B cell (primary cell): Measurements from ENCODE around the gene MYL4. TPM values are rescaled to one million over a fixed set of nuclear protein-coding genes. Genes with fewer than 3 reads are reported as not detected.

ENCODE experiments used
- ATAC-seq: fragments of 200-7000 bp; cut with Tn5 transposase; one replicate; pipeline ENCODE4 v1.10.0; 2021; ENCODE audit warnings: low read depth, mild to moderate bottlenecking, moderate number of reproducible peaks, moderate library complexity
- CTCF ChIA-PET: fragments of 350-600 bp; sonication (Branson Sonifier 250); formaldehyde crosslinking; loops from one replicate; lab custom pipeline; 2021; ENCODE audit warnings: antibody characterized with exemption, inconsistent platforms; lab: Charles Lee
- POLR2A ChIA-PET: fragments of 350-600 bp; sonication (Branson Sonifier 250); formaldehyde crosslinking; loops from one replicate; lab custom pipeline; 2021; ENCODE audit warnings: antibody characterized with exemption; lab: Charles Lee
- DNase-seq: peaks from one replicate; pipeline ENCODE4 v3.0.0; 2013
- H2AFZ ChIP-seq: 2 replicates; pipeline ENCODE4 v1.6.1; 2012; ENCODE audit warnings: mild to moderate bottlenecking, low read depth, low read length; ENCODE audit not compliant: insufficient read depth, poor library complexity, severe bottlenecking
- H3K27ac ChIP-seq, 2 donors: 1 replicate in 1 of 2; 2 replicates in 1 of 2; pipeline ENCODE4 v1.5.1; 2012 to 2013; ENCODE audit warnings: low read length in 2 of 2, mild to moderate bottlenecking in 2 of 2, moderate library complexity in 1 of 2
- H3K27me3 ChIP-seq, 4 experiments: fragments of 200-600 bp in 1 of 4; sonication (generic) in 1 of 4; replicated peaks in 1 of 4; 1 replicate in 2 of 4; 2 replicates in 2 of 4; pipeline versions ENCODE4 v1.6.1 to v1.7.0; 2013 to 2016; ENCODE audit warnings: low read length in 3 of 4, mild to moderate bottlenecking in 2 of 4, mixed read lengths in 1 of 4, moderate library complexity in 1 of 4; ENCODE audit not compliant: insufficient read depth in 4 of 4, control insufficient read depth in 3 of 4; ENCODE audit errors: control extremely low read depth in 1 of 4
- H3K36me3 ChIP-seq, 2 experiments: replicated peaks in 1 of 2; 1 replicate in 1 of 2; 2 replicates in 1 of 2; pipeline versions ENCODE4 v1.6.1 to v1.7.1; 2013; ENCODE audit warnings: low read length in 1 of 2; ENCODE audit not compliant: insufficient read depth in 2 of 2, control insufficient read depth in 1 of 2; ENCODE audit errors: control extremely low read depth in 1 of 2, extremely low read depth in 1 of 2
- H3K4me1 ChIP-seq, 2 donors: fragments of 200-600 bp in 1 of 2; sonication (generic) in 1 of 2; 1 replicate in 1 of 2; 2 replicates in 1 of 2; pipeline versions ENCODE4 v1.5.1 to v1.6.1; 2013 to 2017; ENCODE audit warnings: low read length in 2 of 2; ENCODE audit not compliant: control insufficient read depth in 2 of 2, insufficient read depth in 2 of 2
- H3K4me2 ChIP-seq: replicated peaks from 2 replicates; pipeline ENCODE3; 2012; ENCODE audit warnings: mild to moderate bottlenecking, low read depth, low read length; ENCODE audit not compliant: poor library complexity, severe bottlenecking
- H3K4me3 ChIP-seq, 5 experiments: fragments of 200-600 bp in 1 of 5; sonication (generic) in 1 of 5; 1 replicate in 3 of 5; 2 replicates in 2 of 5; pipeline versions ENCODE4 v1.5.1 to v1.7.0; 2011 to 2016; ENCODE audit warnings: low read length in 4 of 5, mild to moderate bottlenecking in 4 of 5, low read depth in 2 of 5, control low read depth in 1 of 5, moderate library complexity in 1 of 5; ENCODE audit not compliant: insufficient read depth in 1 of 5; ENCODE audit errors: control extremely low read depth in 1 of 5, extremely low read depth in 1 of 5
- H3K79me2 ChIP-seq: fragments of 200-600 bp; sonication (generic); one replicate; pipeline ENCODE4 v1.6.0; 2016; ENCODE audit warnings: low read length; ENCODE audit not compliant: control insufficient read depth, insufficient read depth
- H3K9ac ChIP-seq: fragments of 200-600 bp; sonication (generic); 2 replicates; pipeline ENCODE4 v1.6.1; 2017; ENCODE audit warnings: mild to moderate bottlenecking, low read length, moderate library complexity
- H3K9me3 ChIP-seq, 3 donors: one replicate each; pipeline versions ENCODE4 v1.6.1 to v1.7.1; 2013; ENCODE audit warnings: low read length in 2 of 3; ENCODE audit not compliant: control insufficient read depth in 2 of 3, insufficient read depth in 1 of 3; ENCODE audit errors: control extremely low read depth in 1 of 3
- H4K20me1 ChIP-seq: 2 replicates; pipeline ENCODE4 v1.6.0; 2012; ENCODE audit warnings: mild to moderate bottlenecking, low read length; ENCODE audit not compliant: insufficient read depth, control insufficient read depth, poor library complexity, severe bottlenecking
- H3K27ac Mint-ChIP-seq: one replicate; pipeline ENCODE4 v1.8.0; 2021; ENCODE audit warnings: mixed read lengths
- H3K27me3 Mint-ChIP-seq: one replicate; pipeline ENCODE4 v1.8.0; 2021; ENCODE audit warnings: mixed read lengths
- H3K4me1 Mint-ChIP-seq: one replicate; pipeline ENCODE4 v1.8.0; 2021; ENCODE audit warnings: mixed read lengths
- H3K4me3 Mint-ChIP-seq: one replicate; pipeline ENCODE4 v1.8.0; 2021; ENCODE audit warnings: mixed read lengths
- H3K9me3 Mint-ChIP-seq: one replicate; pipeline ENCODE4 v1.8.0; 2022; ENCODE audit warnings: mixed read lengths; ENCODE audit not compliant: insufficient read depth
- EZH2 ChIP-seq: IDR thresholded peaks from 2 replicates; pipeline ENCODE4 v1.6.1; 2012; ENCODE audit warnings: borderline replicate concordance, low read depth, mild to moderate bottlenecking, moderate library complexity, low read length; ENCODE audit not compliant: insufficient read depth, poor library complexity, severe bottlenecking
- WGBS: methylation state at CpG from one replicate; pipeline ENCODE4 v1.1.5; 2013; ENCODE audit warnings: missing lambda C conversion rate; ENCODE audit not compliant: insufficient coverage; 5-methylcytosine and 5-hydroxymethylcytosine counted together
- intact Hi-C: fragments of 100-400 bp; cut with micrococcal nuclease; formaldehyde crosslinking; loops from one replicate; pipeline ENCODE4 v1.10.0; 2022
- polyA plus RNA-seq: library from polyadenylated mRNA; depleted of rRNA; stranded (reverse); fragments of >200 nt; gene quantifications from 2 replicates; pipeline ENCODE4 v1.2.3, GENCODE V29; 2012
- total RNA-seq, 2 donors: library from RNA; stranded (reverse); fragments of 120-200 nt in 1 of 2; gene quantifications; 1 replicate in 1 of 2; 2 replicates in 1 of 2; pipeline versions ENCODE4 v1.2.3 to v1.2.4, GENCODE V29; 2013 to 2022
- TF ChIP-seq, protein P1 (sequence below): fragments of 200-600 bp; IDR thresholded peaks from one replicate; pipeline ENCODE4 v1.8.0; 2022; ENCODE audit warnings: antibody characterized with exemption, mild to moderate bottlenecking

Gene MYL4
- total and polyA plus RNA-seq, 2 donors (not counting 1 experiment from before 2014, with no cell fraction given) = 0.16 to 0.42 TPM

DNA sequence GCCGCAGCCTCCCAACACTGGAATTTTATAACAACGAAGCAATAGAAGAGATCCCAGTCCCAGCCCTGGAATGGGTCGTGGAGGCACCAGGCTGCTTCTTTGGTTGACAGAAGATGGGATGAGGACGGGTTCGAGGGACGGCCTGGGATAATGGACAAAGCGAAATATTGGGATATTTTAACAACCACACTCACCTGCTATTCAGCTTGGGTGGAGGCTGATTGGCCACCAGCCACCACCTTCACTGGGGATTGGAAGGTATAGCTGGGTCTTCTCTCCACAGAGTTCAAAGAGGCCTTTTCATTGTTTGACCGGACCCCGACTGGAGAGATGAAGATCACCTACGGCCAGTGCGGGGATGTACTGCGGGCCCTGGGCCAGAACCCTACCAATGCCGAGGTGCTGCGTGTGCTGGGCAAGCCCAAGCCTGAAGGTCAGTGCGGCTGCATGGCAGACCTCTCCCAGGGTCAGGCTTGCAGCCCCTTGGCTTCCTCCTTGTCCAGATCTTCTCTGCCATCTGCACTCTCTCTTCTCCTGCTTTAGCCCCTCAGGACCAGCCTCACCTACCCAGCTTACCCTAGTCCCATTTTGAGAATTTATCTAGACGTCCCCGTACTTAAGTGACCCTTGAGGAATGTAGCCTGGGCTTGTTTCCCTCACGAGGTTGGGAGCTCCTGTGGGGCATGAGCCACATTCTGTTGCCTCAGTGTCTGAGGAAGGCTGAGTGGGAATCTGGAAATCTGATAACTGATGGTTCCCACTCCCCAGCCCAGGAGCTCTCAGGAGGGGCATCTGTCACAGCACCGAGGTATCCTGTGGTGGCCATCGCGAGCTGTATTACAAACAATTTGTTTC lies 10.7 kb downstream of the MYL4 start:
- no peak for TF ChIP-seq EZH2
- TF ChIP-seq, protein P1, sequence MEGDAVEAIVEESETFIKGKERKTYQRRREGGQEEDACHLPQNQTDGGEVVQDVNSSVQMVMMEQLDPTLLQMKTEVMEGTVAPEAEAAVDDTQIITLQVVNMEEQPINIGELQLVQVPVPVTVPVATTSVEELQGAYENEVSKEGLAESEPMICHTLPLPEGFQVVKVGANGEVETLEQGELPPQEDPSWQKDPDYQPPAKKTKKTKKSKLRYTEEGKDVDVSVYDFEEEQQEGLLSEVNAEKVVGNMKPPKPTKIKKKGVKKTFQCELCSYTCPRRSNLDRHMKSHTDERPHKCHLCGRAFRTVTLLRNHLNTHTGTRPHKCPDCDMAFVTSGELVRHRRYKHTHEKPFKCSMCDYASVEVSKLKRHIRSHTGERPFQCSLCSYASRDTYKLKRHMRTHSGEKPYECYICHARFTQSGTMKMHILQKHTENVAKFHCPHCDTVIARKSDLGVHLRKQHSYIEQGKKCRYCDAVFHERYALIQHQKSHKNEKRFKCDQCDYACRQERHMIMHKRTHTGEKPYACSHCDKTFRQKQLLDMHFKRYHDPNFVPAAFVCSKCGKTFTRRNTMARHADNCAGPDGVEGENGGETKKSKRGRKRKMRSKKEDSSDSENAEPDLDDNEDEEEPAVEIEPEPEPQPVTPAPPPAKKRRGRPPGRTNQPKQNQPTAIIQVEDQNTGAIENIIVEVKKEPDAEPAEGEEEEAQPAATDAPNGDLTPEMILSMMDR = no peak
- H4K20me1 ChIP-seq = no peaks in the 10 kb centered on the region
- Mint-ChIP-seq H3K9me3 (no peaks in the 10 kb centered on the region), H3K27me3 (no peaks in the 10 kb centered on the region), H3K4me3 (no peak overlapping the region), H3K27ac (peak overlapping the region; percentile 46), H3K4me1 (peaks cover 41% of the 10 kb centered on the region)
- ATAC-seq (no peak), DNase-seq (no peak)
- no peak overlapping the region for H2AFZ ChIP-seq
- 93% methylated on average over 14 of the region's 21 CpGs for WGBS
- no peaks in the 10 kb centered on the region for H3K36me3 ChIP-seq
- intact Hi-C loops = loop anchor here (5.0 kb wide), 1 partner anchor 33 kb away; the partner anchor contains the start of gene CDC27
- peaks cover 37 to 49% of the 10 kb centered on the region in 2 donors for H3K4me1 ChIP-seq
- ChIA-PET CTCF (interaction anchor here (0.8 to 3.6 kb wide), 8 partner anchors 9 to 96 kb away, joined by 3 to 27 read pairs (median 4); partner anchors contain the start of gene MYL4), POLR2A (no interaction called here)
- H3K4me3 ChIP-seq = no peak overlapping the region
- H3K4me2 ChIP-seq = peak overlapping the region; percentile 53
- H3K27ac ChIP-seq = no peak overlapping the region
- no peaks in the 10 kb centered on the region for H3K27me3 ChIP-seq
- peaks cover 0 to 14% (median 0%) of the 10 kb centered on the region in 3 donors for H3K9me3 ChIP-seq
- H3K79me2 ChIP-seq = no peaks in the 10 kb centered on the region
- no peak overlapping the region for H3K9ac ChIP-seq

DNA sequence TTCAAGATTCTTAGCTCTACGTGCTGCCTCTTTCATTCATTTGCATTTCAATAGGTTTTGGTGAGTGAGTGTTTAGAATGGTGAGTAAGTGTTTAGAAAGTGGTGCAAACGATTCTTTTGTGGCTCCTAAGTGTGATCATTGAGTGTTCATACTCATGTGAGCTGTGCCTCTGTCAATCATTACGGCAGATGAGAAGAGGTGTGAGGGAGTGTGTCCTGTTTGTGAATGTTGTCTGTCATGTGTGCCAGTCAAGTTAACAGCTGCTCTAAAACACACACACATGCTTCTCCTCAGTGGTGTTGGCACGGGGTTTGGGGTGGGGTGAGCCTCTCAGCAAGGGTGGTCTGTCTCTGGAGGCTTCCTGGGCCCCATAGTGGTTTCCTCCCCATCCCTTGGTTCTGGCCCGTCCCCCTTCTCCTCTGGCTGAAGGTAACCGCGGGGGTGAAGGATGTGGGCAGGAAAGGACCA lies 11.4 kb downstream of the MYL4 start:
- CTCF ChIA-PET = interaction anchor here (0.9 to 3.6 kb wide), 5 partner anchors 9 to 95 kb away, joined by 3 to 27 read pairs (median 6); partner anchors contain the start of gene MYL4
- Histone ChIP-seq H3K4me3 (no peak overlapping the region), H4K20me1 (no peaks in the 10 kb centered on the region), H3K4me2 (peak overlapping the region; percentile 34), H3K4me1 (peaks cover 37 to 49% of the 10 kb centered on the region in 2 donors), H2AFZ (peak overlapping the region; percentile 52), H3K79me2 (no peaks in the 10 kb centered on the region), H3K27me3 (no peaks in the 10 kb centered on the region), H3K27ac (no peak overlapping the region), H3K9ac (no peak overlapping the region), H3K36me3 (no peaks in the 10 kb centered on the region), H3K9me3 (peaks cover 0 to 14% (median 0%) of the 10 kb centered on the region in 3 donors)
- intact Hi-C loops = loop anchor here (5.0 kb wide), 1 partner anchor 33 kb away; the partner anchor contains the start of gene CDC27
- H3K27ac Mint-ChIP-seq = peak overlapping the region; percentile 5
- H3K9me3 Mint-ChIP-seq = no peaks in the 10 kb centered on the region
- DNase-seq (no peak), ATAC-seq (no peak)
- H3K27me3 Mint-ChIP-seq = no peaks in the 10 kb centered on the region
- peaks cover 41% of the 10 kb centered on the region for H3K4me1 Mint-ChIP-seq
- H3K4me3 Mint-ChIP-seq = peak overlapping the region; percentile 42
- WGBS = 0% methylated on average over 2 of the region's 7 CpGs
- TF ChIP-seq EZH2 = no peak
- TF ChIP-seq, protein P1 = no peak
- POLR2A ChIA-PET = no interaction called here
